HEK293T (cell line): Measurements from ENCODE around the gene KCNQ5.

ENCODE experiments used
- ARNT ChIP-seq: fragments of 450-650 bp; IDR thresholded peaks from 2 replicates; pipeline ENCODE4 v1.6.1; 2017; ENCODE audit warnings: mild to moderate bottlenecking
- CTBP1 ChIP-seq: fragments of 450-650 bp; IDR thresholded peaks from 2 replicates; pipeline ENCODE4 v1.6.1; 2016; ENCODE audit warnings: borderline replicate concordance
- TF ChIP-seq, protein P1 (sequence below): fragments of 450-650 bp; IDR thresholded peaks from 2 replicates; pipeline ENCODE4 v1.6.1; 2016

- TF ChIP-seq CTBP1 (no peak), ARNT (no peak)
- TF ChIP-seq, protein P1, sequence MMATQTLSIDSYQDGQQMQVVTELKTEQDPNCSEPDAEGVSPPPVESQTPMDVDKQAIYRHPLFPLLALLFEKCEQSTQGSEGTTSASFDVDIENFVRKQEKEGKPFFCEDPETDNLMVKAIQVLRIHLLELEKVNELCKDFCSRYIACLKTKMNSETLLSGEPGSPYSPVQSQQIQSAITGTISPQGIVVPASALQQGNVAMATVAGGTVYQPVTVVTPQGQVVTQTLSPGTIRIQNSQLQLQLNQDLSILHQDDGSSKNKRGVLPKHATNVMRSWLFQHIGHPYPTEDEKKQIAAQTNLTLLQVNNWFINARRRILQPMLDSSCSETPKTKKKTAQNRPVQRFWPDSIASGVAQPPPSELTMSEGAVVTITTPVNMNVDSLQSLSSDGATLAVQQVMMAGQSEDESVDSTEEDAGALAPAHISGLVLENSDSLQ: no peak
Observed at GRCh38 chr6:72626126-72626525, 4.3 kb downstream of the KCNQ5 start.
